Loucy (cell line): ENCODE data around the gene CLK4.

Source experiments
- H2AFZ ChIP-seq: fragments of 200-600 bp; sonication (generic); 2 replicates; pipeline ENCODE4 v1.6.0; 2016; ENCODE audit warnings: antibody characterized with exemption, mild to moderate bottlenecking, low read length, moderate library complexity
- H3F3A ChIP-seq: fragments of 200-600 bp; 2 replicates; pipeline ENCODE4 v1.6.0; 2016; ENCODE audit warnings: antibody characterized with exemption, low read depth, mild to moderate bottlenecking
- H3K27me3 ChIP-seq: fragments of 200-600 bp; sonication (generic); 2 replicates; pipeline ENCODE4 v1.6.1; 2014; ENCODE audit warnings: low read length, mild to moderate bottlenecking; ENCODE audit not compliant: insufficient read depth, poor library complexity, severe bottlenecking
- H3K36me3 ChIP-seq: fragments of 200-600 bp; sonication (generic); 2 replicates; pipeline ENCODE4 v1.6.1; 2016; ENCODE audit warnings: low read length; ENCODE audit not compliant: insufficient read depth
- H3K4me1 ChIP-seq: fragments of 200-600 bp; sonication (generic); 2 replicates; pipeline ENCODE4 v1.5.1; 2014; ENCODE audit warnings: low read length, mild to moderate bottlenecking; ENCODE audit not compliant: insufficient read depth, poor library complexity, severe bottlenecking
- H3K4me2 ChIP-seq: fragments of 200-600 bp; sonication (generic); 2 replicates; pipeline ENCODE4 v1.6.0; 2014; ENCODE audit warnings: antibody characterized with exemption, low read length, low read depth, mild to moderate bottlenecking; ENCODE audit not compliant: poor library complexity, severe bottlenecking
- H3K4me3 ChIP-seq: fragments of 200-600 bp; sonication (generic); 2 replicates; pipeline ENCODE4 v1.5.1; 2014; ENCODE audit warnings: low read length, mild to moderate bottlenecking, mixed read lengths; ENCODE audit not compliant: poor library complexity, severe bottlenecking
- H3K79me2 ChIP-seq: fragments of 200-600 bp; sonication (generic); 2 replicates; pipeline ENCODE4 v1.6.1; 2014; ENCODE audit warnings: low read length; ENCODE audit not compliant: insufficient read depth
- H3K9ac ChIP-seq: fragments of 200-600 bp; sonication (generic); 2 replicates; pipeline ENCODE4 v1.6.0; 2014; ENCODE audit warnings: mild to moderate bottlenecking, low read depth, low read length, moderate library complexity; ENCODE audit not compliant: poor library complexity, severe bottlenecking
- H3K9me2 ChIP-seq: fragments of 200-600 bp; sonication (generic); replicated peaks from 2 replicates; pipeline ENCODE4 v1.6.1; 2016; ENCODE audit warnings: low read depth, low read length, mixed read lengths
- H3K9me3 ChIP-seq: fragments of 200-600 bp; sonication (generic); 2 replicates; pipeline ENCODE4 v1.6.1; 2014; ENCODE audit warnings: mild to moderate bottlenecking, antibody characterized with exemption, low read length, low read depth; ENCODE audit not compliant: insufficient read depth
- H4K20me1 ChIP-seq: fragments of 200-600 bp; sonication (generic); 2 replicates; pipeline ENCODE4 v1.6.0; 2014; ENCODE audit warnings: antibody characterized with exemption, low read length, mild to moderate bottlenecking; ENCODE audit not compliant: insufficient read depth, poor library complexity, severe bottlenecking
- EZH2phosphoT487 ChIP-seq: fragments of 200-600 bp; IDR thresholded peaks from 2 replicates; pipeline ENCODE4 v1.6.1; 2018; ENCODE audit warnings: antibody characterized with exemption, mild to moderate bottlenecking, moderate library complexity, borderline replicate concordance
- TF ChIP-seq, protein P1 (sequence below): fragments of 200-600 bp; sonication (generic); conservative IDR thresholded peaks from 2 replicates; pipeline ENCODE4 v1.5.1; 2014; ENCODE audit warnings: mild to moderate bottlenecking, antibody characterized with exemption, low read length

The CLK4 gene

DNA sequence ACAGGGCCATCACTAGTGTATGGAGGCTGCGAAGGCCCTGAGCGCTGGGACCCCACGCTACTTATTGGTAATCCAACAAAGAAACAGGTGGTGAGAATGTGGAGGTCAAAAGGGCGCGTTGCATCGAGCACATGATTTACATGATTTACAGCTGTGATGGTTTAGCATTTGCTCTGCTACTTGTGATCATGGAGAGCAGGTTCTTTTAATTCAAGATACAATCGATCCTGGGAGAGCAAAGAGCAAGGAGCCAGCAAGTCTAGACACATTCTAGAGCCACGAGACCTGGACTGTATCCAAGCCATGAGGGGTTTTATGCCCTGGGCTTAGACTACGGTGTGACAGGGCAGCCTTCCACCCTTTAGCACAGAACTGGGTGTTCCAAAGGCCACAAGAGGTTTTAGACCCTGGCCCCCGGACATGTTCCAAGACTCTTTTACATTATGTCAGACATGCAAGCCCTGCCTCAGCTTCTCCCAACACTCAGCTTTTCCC, 47.0 kb upstream of the CLK4 start:
- H3K9me2 ChIP-seq: no peaks in the 10 kb centered on the region
- no peak overlapping the region for H2AFZ ChIP-seq
- H3K79me2 ChIP-seq: no peaks in the 10 kb centered on the region
- TF ChIP-seq, protein P1, sequence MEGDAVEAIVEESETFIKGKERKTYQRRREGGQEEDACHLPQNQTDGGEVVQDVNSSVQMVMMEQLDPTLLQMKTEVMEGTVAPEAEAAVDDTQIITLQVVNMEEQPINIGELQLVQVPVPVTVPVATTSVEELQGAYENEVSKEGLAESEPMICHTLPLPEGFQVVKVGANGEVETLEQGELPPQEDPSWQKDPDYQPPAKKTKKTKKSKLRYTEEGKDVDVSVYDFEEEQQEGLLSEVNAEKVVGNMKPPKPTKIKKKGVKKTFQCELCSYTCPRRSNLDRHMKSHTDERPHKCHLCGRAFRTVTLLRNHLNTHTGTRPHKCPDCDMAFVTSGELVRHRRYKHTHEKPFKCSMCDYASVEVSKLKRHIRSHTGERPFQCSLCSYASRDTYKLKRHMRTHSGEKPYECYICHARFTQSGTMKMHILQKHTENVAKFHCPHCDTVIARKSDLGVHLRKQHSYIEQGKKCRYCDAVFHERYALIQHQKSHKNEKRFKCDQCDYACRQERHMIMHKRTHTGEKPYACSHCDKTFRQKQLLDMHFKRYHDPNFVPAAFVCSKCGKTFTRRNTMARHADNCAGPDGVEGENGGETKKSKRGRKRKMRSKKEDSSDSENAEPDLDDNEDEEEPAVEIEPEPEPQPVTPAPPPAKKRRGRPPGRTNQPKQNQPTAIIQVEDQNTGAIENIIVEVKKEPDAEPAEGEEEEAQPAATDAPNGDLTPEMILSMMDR: no peak
- TF ChIP-seq EZH2phosphoT487: no peak
- no peak overlapping the region for H3K9ac ChIP-seq
- no peaks in the 10 kb centered on the region for H4K20me1 ChIP-seq
- no peak overlapping the region for H3K4me3 ChIP-seq
- no peaks in the 10 kb centered on the region for H3F3A ChIP-seq
- no peaks in the 10 kb centered on the region for H3K9me3 ChIP-seq
- H3K4me2 ChIP-seq: no peak overlapping the region
- H3K4me1 ChIP-seq: no peaks in the 10 kb centered on the region
- H3K36me3 ChIP-seq: no peaks in the 10 kb centered on the region
- no peaks in the 10 kb centered on the region for H3K27me3 ChIP-seq

DNA sequence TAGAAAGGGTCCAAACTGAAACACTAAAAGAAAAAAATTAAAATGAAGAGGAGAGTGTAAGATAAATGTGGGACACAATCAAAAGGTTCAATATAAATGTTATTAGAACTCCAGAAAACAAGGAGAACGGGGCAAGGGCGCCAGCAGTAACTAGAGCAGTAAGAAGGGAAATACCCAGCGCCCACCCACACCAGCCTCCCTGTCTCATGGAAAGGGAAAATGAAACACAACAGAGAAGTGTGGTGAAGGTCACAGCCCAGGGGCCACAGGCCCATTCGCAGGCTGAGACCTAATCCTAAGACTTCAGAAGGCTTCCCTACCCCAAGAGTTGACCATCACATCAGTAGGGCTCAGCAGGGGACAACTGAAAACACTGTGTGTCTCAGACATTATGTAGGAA, 45.8 kb upstream of the CLK4 start:
- no peak overlapping the region for H3K9ac ChIP-seq
- TF ChIP-seq, protein P1: no peak
- TF ChIP-seq EZH2phosphoT487: no peak
- H3K4me3 ChIP-seq: no peak overlapping the region
- H4K20me1 ChIP-seq: no peaks in the 10 kb centered on the region
- H3K27me3 ChIP-seq: no peaks in the 10 kb centered on the region
- H3K9me3 ChIP-seq: no peaks in the 10 kb centered on the region
- no peaks in the 10 kb centered on the region for H3K79me2 ChIP-seq
- no peaks in the 10 kb centered on the region for H3K36me3 ChIP-seq
- no peak overlapping the region for H3K4me2 ChIP-seq
- no peaks in the 10 kb centered on the region for H3F3A ChIP-seq
- H3K4me1 ChIP-seq: no peaks in the 10 kb centered on the region
- no peaks in the 10 kb centered on the region for H3K9me2 ChIP-seq
- no peak overlapping the region for H2AFZ ChIP-seq

DNA sequence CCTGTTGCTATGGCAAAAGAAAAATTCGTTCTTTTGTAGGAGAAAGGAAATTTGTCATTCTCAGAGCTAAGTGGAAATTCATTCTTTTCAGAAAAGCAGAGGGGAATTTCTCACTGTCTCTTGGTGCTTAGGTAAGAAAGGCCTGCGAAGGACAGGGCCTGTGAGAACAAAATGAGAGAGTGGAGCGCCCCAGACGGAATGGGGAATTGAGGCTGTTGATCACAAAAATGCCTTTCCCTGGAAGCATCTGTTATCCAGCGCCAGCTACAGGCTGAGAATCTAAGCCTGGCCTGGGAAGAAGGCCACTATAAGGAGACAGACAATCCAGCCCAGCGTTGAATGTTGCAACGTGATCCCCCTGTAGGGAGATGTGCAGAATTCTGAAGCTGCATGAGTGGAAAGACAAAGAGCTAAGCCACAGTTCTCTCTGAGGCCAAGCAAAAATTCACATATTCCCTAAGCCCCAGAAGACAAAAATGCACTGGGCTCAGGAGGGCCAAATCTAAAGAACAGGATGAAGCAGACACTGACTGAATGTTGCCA, 44.8 kb upstream of the CLK4 start:
- H2AFZ ChIP-seq: no peak overlapping the region
- H3K9ac ChIP-seq: no peak overlapping the region
- no peaks in the 10 kb centered on the region for H3F3A ChIP-seq
- H3K4me3 ChIP-seq: no peak overlapping the region
- no peak overlapping the region for H3K4me2 ChIP-seq
- no peaks in the 10 kb centered on the region for H3K36me3 ChIP-seq
- H3K9me3 ChIP-seq: no peaks in the 10 kb centered on the region
- H3K27me3 ChIP-seq: no peaks in the 10 kb centered on the region
- H3K4me1 ChIP-seq: no peaks in the 10 kb centered on the region
- no peaks in the 10 kb centered on the region for H4K20me1 ChIP-seq
- H3K79me2 ChIP-seq: no peaks in the 10 kb centered on the region
- no peaks in the 10 kb centered on the region for H3K9me2 ChIP-seq
- TF ChIP-seq, protein P1: no peak
- TF ChIP-seq EZH2phosphoT487: no peak
